Measurements from ENCODE around the gene GFOD2. TPM values are rescaled to one million over a fixed set of nuclear protein-coding genes. Genes with fewer than 3 reads are reported as not detected.

The GFOD2 gene
- total RNA-seq, 1 experiment from 2014 or later, result 13.4 TPM

GRCh38 chr16:67729636-67730248 is 10.6 kb upstream of the GFOD2 start:
- CTCF ChIA-PET, result no interaction called here

GRCh38 chr16:67727521-67728485 is 8.7 kb upstream of the GFOD2 start:
- CTCF ChIA-PET, result no interaction called here

More at GRCh38 chr16:67729636-67730248, 10.6 kb upstream of the GFOD2 start:
- POLR2A ChIA-PET, result no interaction called here
- Histone ChIP-seq H3K4me3 (ENCODE audit: low read depth, low read length) (no peak overlapping the region), H3K36me3 (ENCODE audit: control insufficient read depth, insufficient read depth, low read length) (peaks cover 10% of the 10 kb centered on the region), H3K9me3 (no peaks in the 10 kb centered on the region), H3K27me3 (replicated peaks; ENCODE audit: control insufficient read depth, insufficient read depth, low read length) (no peaks in the 10 kb centered on the region), H3K4me1 (no peaks in the 10 kb centered on the region)
- H3K27ac Mint-ChIP-seq (ENCODE audit: unreplicated experiment), result no peak overlapping the region
- H3K4me3 Mint-ChIP-seq (ENCODE audit: unreplicated experiment), result no peak overlapping the region
- no peak for DNase-seq
- no peaks in the 10 kb centered on the region for H3K27me3 Mint-ChIP-seq (ENCODE audit: insufficient read depth, unreplicated experiment)
- peaks cover 13% of the 10 kb centered on the region for H3K36me3 Mint-ChIP-seq (ENCODE audit: insufficient read depth, unreplicated experiment)
- no peaks in the 10 kb centered on the region for H3K4me1 Mint-ChIP-seq (ENCODE audit: low read depth, unreplicated experiment)
- no TSS peak for BruUV-seq (replicated peaks)
- TF ChIP-seq, protein P1, sequence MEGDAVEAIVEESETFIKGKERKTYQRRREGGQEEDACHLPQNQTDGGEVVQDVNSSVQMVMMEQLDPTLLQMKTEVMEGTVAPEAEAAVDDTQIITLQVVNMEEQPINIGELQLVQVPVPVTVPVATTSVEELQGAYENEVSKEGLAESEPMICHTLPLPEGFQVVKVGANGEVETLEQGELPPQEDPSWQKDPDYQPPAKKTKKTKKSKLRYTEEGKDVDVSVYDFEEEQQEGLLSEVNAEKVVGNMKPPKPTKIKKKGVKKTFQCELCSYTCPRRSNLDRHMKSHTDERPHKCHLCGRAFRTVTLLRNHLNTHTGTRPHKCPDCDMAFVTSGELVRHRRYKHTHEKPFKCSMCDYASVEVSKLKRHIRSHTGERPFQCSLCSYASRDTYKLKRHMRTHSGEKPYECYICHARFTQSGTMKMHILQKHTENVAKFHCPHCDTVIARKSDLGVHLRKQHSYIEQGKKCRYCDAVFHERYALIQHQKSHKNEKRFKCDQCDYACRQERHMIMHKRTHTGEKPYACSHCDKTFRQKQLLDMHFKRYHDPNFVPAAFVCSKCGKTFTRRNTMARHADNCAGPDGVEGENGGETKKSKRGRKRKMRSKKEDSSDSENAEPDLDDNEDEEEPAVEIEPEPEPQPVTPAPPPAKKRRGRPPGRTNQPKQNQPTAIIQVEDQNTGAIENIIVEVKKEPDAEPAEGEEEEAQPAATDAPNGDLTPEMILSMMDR (IDR thresholded peaks at IDR 0.05; ENCODE audit: insufficient read depth in 1 of 2, low read depth in 1 of 2, low read length in 1 of 2, severe bottlenecking in 1 of 2, unreplicated experiment in 1 of 2), result no peak
- H3K9me3 Mint-ChIP-seq (ENCODE audit: unreplicated experiment), result no peaks in the 10 kb centered on the region
- intact Hi-C loops (cut with micrococcal nuclease; ENCODE audit: unreplicated experiment), result no loop called here

More at GRCh38 chr16:67727521-67728485, 8.7 kb upstream of the GFOD2 start:
- Histone ChIP-seq H3K4me3 (ENCODE audit: low read depth, low read length) (no peak overlapping the region), H3K9me3 (no peaks in the 10 kb centered on the region), H3K36me3 (ENCODE audit: control insufficient read depth, insufficient read depth, low read length) (peaks cover 10% of the 10 kb centered on the region), H3K4me1 (no peaks in the 10 kb centered on the region), H3K27me3 (replicated peaks; ENCODE audit: control insufficient read depth, insufficient read depth, low read length) (no peaks in the 10 kb centered on the region)
- Mint-ChIP-seq H3K27ac (ENCODE audit: unreplicated experiment) (no peak overlapping the region), H3K4me1 (ENCODE audit: low read depth, unreplicated experiment) (no peaks in the 10 kb centered on the region), H3K4me3 (ENCODE audit: unreplicated experiment) (no peak overlapping the region), H3K9me3 (ENCODE audit: unreplicated experiment) (no peaks in the 10 kb centered on the region), H3K36me3 (ENCODE audit: insufficient read depth, unreplicated experiment) (peaks cover 13% of the 10 kb centered on the region), H3K27me3 (ENCODE audit: insufficient read depth, unreplicated experiment) (no peaks in the 10 kb centered on the region)
- TF ChIP-seq, protein P1 (IDR thresholded peaks at IDR 0.05; ENCODE audit: insufficient read depth in 1 of 2, low read depth in 1 of 2, low read length in 1 of 2, severe bottlenecking in 1 of 2, unreplicated experiment in 1 of 2), result no peak
- POLR2A ChIA-PET, result no interaction called here
- DNase-seq, result no peak
- intact Hi-C loops (cut with micrococcal nuclease; ENCODE audit: unreplicated experiment), result no loop called here
- BruUV-seq (replicated peaks), result no TSS peak
